OCI-LY1 (cell line): Measurements from ENCODE around the gene CCR9.

Experiments used
- H2AFZ ChIP-seq: fragments of 200-600 bp; sonication (generic), shearing (Covaris generic); 2 replicates; pipeline ENCODE4 v1.6.0; 2014; ENCODE audit warnings: antibody characterized with exemption, mild to moderate bottlenecking, low read length
- H3F3A ChIP-seq: fragments of 200-600 bp; sonication (generic), shearing (Covaris generic); 2 replicates; pipeline ENCODE4 v1.6.0; 2014; ENCODE audit warnings: mild to moderate bottlenecking, antibody characterized with exemption, low read length, moderate library complexity; ENCODE audit not compliant: insufficient read depth
- H3K27ac ChIP-seq: fragments of 200-600 bp; sonication (generic); 2 replicates; pipeline ENCODE4 v1.5.1; 2014; ENCODE audit warnings: low read length, mixed run types, mild to moderate bottlenecking, low read depth; ENCODE audit not compliant: poor library complexity, severe bottlenecking
- H3K27me3 ChIP-seq: fragments of 200-600 bp; sonication (generic); 2 replicates; pipeline ENCODE4 v1.6.0; 2014; ENCODE audit warnings: antibody characterized with exemption, mild to moderate bottlenecking, low read length, moderate library complexity; ENCODE audit not compliant: insufficient read depth
- H3K36me3 ChIP-seq: fragments of 200-600 bp; sonication (generic); 2 replicates; pipeline ENCODE4 v1.6.1; 2014; ENCODE audit warnings: mild to moderate bottlenecking, antibody characterized with exemption, low read length, moderate library complexity, mixed read lengths; ENCODE audit not compliant: insufficient read depth
- H3K4me1 ChIP-seq: fragments of 200-600 bp; sonication (generic); 2 replicates; pipeline ENCODE4 v1.5.1; 2014; ENCODE audit warnings: mild to moderate bottlenecking, low read length, moderate library complexity; ENCODE audit not compliant: insufficient read depth, severe bottlenecking
- H3K4me2 ChIP-seq: fragments of 200-600 bp; sonication (generic), shearing (Covaris generic); 2 replicates; pipeline ENCODE4 v1.6.1; 2014; ENCODE audit warnings: low read length
- H3K4me3 ChIP-seq: fragments of 200-600 bp; sonication (generic); 2 replicates; pipeline ENCODE4 v1.5.1; 2014; ENCODE audit warnings: low read length, low read depth, mild to moderate bottlenecking, mixed read lengths; ENCODE audit not compliant: poor library complexity, severe bottlenecking
- H3K79me2 ChIP-seq: fragments of 200-600 bp; shearing (Covaris generic); 2 replicates; pipeline ENCODE4 v1.6.1; 2016; ENCODE audit warnings: mixed run types, low read length, mixed read lengths; ENCODE audit not compliant: insufficient read depth
- H3K9ac ChIP-seq: fragments of 200-600 bp; sonication (generic), shearing (Covaris generic); 2 replicates; pipeline ENCODE4 v1.6.1; 2014; ENCODE audit warnings: mild to moderate bottlenecking, low read length, mixed read lengths
- H3K9me2 ChIP-seq: fragments of 200-600 bp; sonication (generic), shearing (Covaris generic); 2 replicates; pipeline ENCODE4 v1.6.1; 2014; ENCODE audit warnings: low read depth, mild to moderate bottlenecking, low read length, mixed read lengths
- H3K9me3 ChIP-seq: fragments of 200-600 bp; shearing (Covaris generic); 2 replicates; pipeline ENCODE4 v1.6.1; 2014; ENCODE audit warnings: low read length, mixed read lengths
- H4K20me1 ChIP-seq: fragments of 200-600 bp; sonication (generic), shearing (Covaris generic); 2 replicates; pipeline ENCODE4 v1.6.0; 2016; ENCODE audit warnings: mild to moderate bottlenecking, low read length; ENCODE audit not compliant: insufficient read depth
- CTCF ChIP-seq: fragments of 200-600 bp; sonication (generic), shearing (Covaris generic); IDR thresholded peaks from 2 replicates; pipeline ENCODE4 v1.5.1; 2017; ENCODE audit warnings: mild to moderate bottlenecking, antibody characterized with exemption, low read length, moderate library complexity, mixed read lengths
- EZH2 ChIP-seq: fragments of 200-600 bp; sonication (generic), shearing (Covaris generic); IDR thresholded peaks from 2 replicates; pipeline ENCODE4 v1.8.0; 2017; ENCODE audit warnings: borderline replicate concordance, mixed run types, mild to moderate bottlenecking, antibody characterized with exemption, low read length, moderate library complexity, mixed read lengths

Gene CCR9

GRCh38 chr3:45885979-45886705 lies at the start of gene CCR9:
CCR9 (plus strand) TSS chr3:45886543; CDS start chr3:45894934, 8,391 bp downstream.
- no peak for TF ChIP-seq EZH2
- TF ChIP-seq CTCF = no peak
- peaks cover 12% of the 10 kb centered on the region for H3K4me1 ChIP-seq
- H3K27ac ChIP-seq = no peak within 1 kb of the TSS
- no peaks in the 10 kb centered on the region for H3F3A ChIP-seq
- no peaks in the 10 kb centered on the region for H3K9me3 ChIP-seq
- no peak within 1 kb of the TSS for H3K4me3 ChIP-seq
- H2AFZ ChIP-seq = no peak within 1 kb of the TSS
- no peaks in the 10 kb centered on the region for H4K20me1 ChIP-seq
- H3K9me2 ChIP-seq = no peaks in the 10 kb centered on the region
- peaks cover 8% of the 10 kb centered on the region; the same call in 1 of the 2 replicates for H3K27me3 ChIP-seq
- H3K79me2 ChIP-seq = no peaks in the 10 kb centered on the region
- no peaks in the 10 kb centered on the region for H3K36me3 ChIP-seq
- no peak within 1 kb of the TSS for H3K4me2 ChIP-seq
- no peak within 1 kb of the TSS for H3K9ac ChIP-seq

- Histone ChIP-seq H3F3A (no peaks in the 10 kb centered on the region), H3K27ac (no peak overlapping the region), H3K79me2 (no peaks in the 10 kb centered on the region), H3K9me3 (no peaks in the 10 kb centered on the region), H3K4me3 (no peak overlapping the region), H3K9me2 (no peaks in the 10 kb centered on the region), H3K36me3 (no peaks in the 10 kb centered on the region; the same call in 1 of the 2 replicates), H2AFZ (no peak overlapping the region), H3K9ac (no peak overlapping the region), H4K20me1 (no peaks in the 10 kb centered on the region), H3K4me1 (peaks cover 17% of the 10 kb centered on the region), H3K27me3 (no peaks in the 10 kb centered on the region), H3K4me2 (no peak overlapping the region)
- TF ChIP-seq CTCF = no peak
These were observed 47.9 kb upstream of the CCR9 start for GRCh38 chr3:45838466-45838865.

GRCh38 chr3:45841420-45841756 lies 45.0 kb upstream of the CCR9 start:
- TF ChIP-seq EZH2 (no peak), CTCF (no peak)
- H3K9me3 ChIP-seq = no peaks in the 10 kb centered on the region
- no peak overlapping the region for H3K27ac ChIP-seq

More at GRCh38 chr3:45841420-45841756, 45.0 kb upstream of the CCR9 start:
- Histone ChIP-seq H3K4me2 (peak overlapping the region; percentile 97), H2AFZ (peak overlapping the region; percentile 94), H3K79me2 (no peaks in the 10 kb centered on the region), H3K27me3 (no peaks in the 10 kb centered on the region), H3K4me3 (peak overlapping the region; percentile 96), H3K9me2 (no peaks in the 10 kb centered on the region), H4K20me1 (no peaks in the 10 kb centered on the region), H3K9ac (peak overlapping the region; percentile 62; the same call in 1 of the 2 replicates), H3K4me1 (peaks cover 17% of the 10 kb centered on the region), H3K36me3 (no peaks in the 10 kb centered on the region; the same call in 1 of the 2 replicates), H3F3A (no peaks in the 10 kb centered on the region)
